Uterus (tissue), 4 donors: ENCODE results near the gene SPPL2C. TPM values are rescaled to one million over a fixed set of nuclear protein-coding genes. Genes with fewer than 3 reads are reported as not detected.

Source experiments
- DNase-seq, 2 donors: peaks; one replicate each; pipeline ENCODE4 v3.0.0-alpha.2; 2019 to 2020
- H3K27ac ChIP-seq, 2 donors: fragments of 200-600 bp; sonication (generic); 1 replicate in 1 of 2; 2 replicates in 1 of 2; pipeline ENCODE4 v1.5.1; 2016 to 2018
- H3K27me3 ChIP-seq, 2 donors: fragments of 200-600 bp; sonication (generic); one replicate each; pipeline ENCODE4 v1.5.1; 2018 to 2019; ENCODE audit warnings: control low read depth in 1 of 2
- H3K36me3 ChIP-seq, 2 donors: fragments of 200-600 bp; sonication (generic); one replicate each; pipeline ENCODE4 v1.5.1; 2019; ENCODE audit warnings: control low read depth in 1 of 2
- H3K4me1 ChIP-seq, 2 donors: fragments of 200-600 bp; sonication (generic); one replicate each; pipeline ENCODE4 v1.5.1; 2018 to 2019; ENCODE audit warnings: control low read depth in 1 of 2
- H3K4me3 ChIP-seq, 2 donors: fragments of 200-600 bp; sonication (generic); 1 replicate in 1 of 2; 2 replicates in 1 of 2; pipeline ENCODE4 v1.5.1; 2018 to 2019; ENCODE audit warnings: mild to moderate bottlenecking in 1 of 2
- H3K9me3 ChIP-seq, 2 donors: fragments of 200-600 bp; sonication (generic); one replicate each; pipeline ENCODE4 v1.5.1; 2019; ENCODE audit warnings: control low read depth in 1 of 2
- POLR2A ChIP-seq, 2 donors: fragments of 450-650 bp; IDR thresholded peaks; one replicate each; pipeline ENCODE4 v1.6.1; 2016; ENCODE audit warnings: antibody characterized with exemption in 2 of 2, mild to moderate bottlenecking in 1 of 2, moderate library complexity in 1 of 2
- intact Hi-C: fragments of 100-400 bp; cut with DNase I; formaldehyde crosslinking; loops from one replicate; pipeline ENCODE4 v1.15.1; 2023; ENCODE audit warnings: low total_unique reads
- total RNA-seq, 4 donors: library from RNA; depleted of rRNA in 3 of 4; stranded (reverse); fragments of >200 nt in 3 of 4; gene quantifications; one replicate each; pipeline versions ENCODE4 v1.1.0 to v1.2.4, GENCODE V29; 2014 to 2023
- TF ChIP-seq, protein P1 (sequence below), 4 experiments: fragments of 200-600 bp in 2 of 4; fragments of 450-650 bp in 2 of 4; sonication (generic) in 2 of 4; IDR thresholded peaks; one replicate each; pipeline ENCODE4 v1.5.1; 2016 to 2019; ENCODE audit warnings: antibody characterized with exemption in 4 of 4, mild to moderate bottlenecking in 2 of 4, moderate library complexity in 1 of 4
- donor health status: DM: yes; HTN: yes; CAD: no.

The SPPL2C gene
- total RNA-seq, 4 donors from 2014 or later = not detected

- no peak for DNase-seq
- Histone ChIP-seq H3K4me3 (no peak overlapping the region), H3K27ac (no peak overlapping the region), H3K36me3 (no peaks in the 10 kb centered on the region), H3K27me3 (no peaks in the 10 kb centered on the region), H3K9me3 (no peaks in the 10 kb centered on the region), H3K4me1 (no peaks in the 10 kb centered on the region)
- intact Hi-C loops = no loop called here
- TF ChIP-seq, protein P1, sequence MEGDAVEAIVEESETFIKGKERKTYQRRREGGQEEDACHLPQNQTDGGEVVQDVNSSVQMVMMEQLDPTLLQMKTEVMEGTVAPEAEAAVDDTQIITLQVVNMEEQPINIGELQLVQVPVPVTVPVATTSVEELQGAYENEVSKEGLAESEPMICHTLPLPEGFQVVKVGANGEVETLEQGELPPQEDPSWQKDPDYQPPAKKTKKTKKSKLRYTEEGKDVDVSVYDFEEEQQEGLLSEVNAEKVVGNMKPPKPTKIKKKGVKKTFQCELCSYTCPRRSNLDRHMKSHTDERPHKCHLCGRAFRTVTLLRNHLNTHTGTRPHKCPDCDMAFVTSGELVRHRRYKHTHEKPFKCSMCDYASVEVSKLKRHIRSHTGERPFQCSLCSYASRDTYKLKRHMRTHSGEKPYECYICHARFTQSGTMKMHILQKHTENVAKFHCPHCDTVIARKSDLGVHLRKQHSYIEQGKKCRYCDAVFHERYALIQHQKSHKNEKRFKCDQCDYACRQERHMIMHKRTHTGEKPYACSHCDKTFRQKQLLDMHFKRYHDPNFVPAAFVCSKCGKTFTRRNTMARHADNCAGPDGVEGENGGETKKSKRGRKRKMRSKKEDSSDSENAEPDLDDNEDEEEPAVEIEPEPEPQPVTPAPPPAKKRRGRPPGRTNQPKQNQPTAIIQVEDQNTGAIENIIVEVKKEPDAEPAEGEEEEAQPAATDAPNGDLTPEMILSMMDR (IDR thresholded peaks at IDR 0.05) = no peak
- TF ChIP-seq POLR2A (IDR thresholded peaks at IDR 0.05) = no peak
These were observed 20.2 kb upstream of the SPPL2C start for GRCh38 chr17:45824475-45824874.

DNA sequence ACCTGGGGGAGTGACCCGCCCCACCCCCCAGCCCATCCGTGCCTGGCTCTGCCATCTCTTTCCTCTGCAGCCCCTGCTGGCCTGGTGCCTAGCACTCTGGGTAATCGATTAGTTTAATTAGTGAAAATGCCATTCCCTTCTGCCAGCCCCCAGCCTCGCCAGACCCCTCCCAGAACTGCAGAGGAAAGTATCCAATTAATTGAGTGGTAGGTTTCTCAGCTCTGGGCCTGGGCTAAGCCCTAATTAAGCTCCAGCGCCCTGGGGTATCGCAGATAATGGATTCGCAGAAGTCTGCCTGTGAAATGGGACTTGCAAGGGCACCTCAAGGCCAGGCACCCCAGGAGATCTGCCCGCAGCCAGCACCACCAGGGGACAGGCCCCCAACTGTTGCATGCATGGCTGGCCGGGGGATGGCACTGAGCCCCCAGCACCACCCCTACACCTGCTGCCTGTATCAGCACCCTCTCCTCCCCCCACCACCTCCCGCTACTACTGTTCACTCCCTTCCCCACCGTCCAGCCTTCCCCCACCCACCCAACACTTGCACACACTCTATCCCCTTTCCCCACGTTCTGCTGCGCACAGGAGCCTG is 19.7 kb upstream of the SPPL2C start:
- Histone ChIP-seq H3K36me3 (no peaks in the 10 kb centered on the region), H3K9me3 (no peaks in the 10 kb centered on the region), H3K27me3 (no peaks in the 10 kb centered on the region), H3K27ac (no peak overlapping the region), H3K4me3 (no peak overlapping the region), H3K4me1 (no peaks in the 10 kb centered on the region)
- TF ChIP-seq, protein P1 (IDR thresholded peaks at IDR 0.05) = no peak
- no peak for TF ChIP-seq POLR2A (IDR thresholded peaks at IDR 0.05)
- intact Hi-C loops = no loop called here
- no peak for DNase-seq

DNA sequence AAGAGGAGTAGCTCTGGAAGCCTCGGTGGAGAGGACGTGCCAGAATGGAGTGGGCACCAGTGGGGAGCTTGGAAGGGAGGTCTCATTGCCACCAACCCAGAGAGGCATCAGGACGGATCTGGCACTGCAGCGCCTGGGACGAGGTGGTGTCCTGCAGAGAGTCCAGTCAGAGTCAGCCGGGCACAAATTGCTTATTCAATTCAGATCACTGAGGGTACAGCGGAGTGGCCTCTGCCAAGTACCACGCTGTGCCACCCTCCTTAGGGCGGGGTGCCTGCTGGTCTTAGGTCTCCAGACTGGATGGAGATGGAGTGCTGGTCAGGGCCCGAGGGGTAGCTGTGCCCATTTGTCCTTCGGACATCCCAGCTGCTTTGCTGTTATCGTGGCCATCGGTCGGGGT is 18.9 kb upstream of the SPPL2C start:
- Histone ChIP-seq H3K27ac (no peak overlapping the region), H3K27me3 (no peaks in the 10 kb centered on the region), H3K9me3 (no peaks in the 10 kb centered on the region), H3K36me3 (no peaks in the 10 kb centered on the region), H3K4me1 (no peaks in the 10 kb centered on the region), H3K4me3 (no peak overlapping the region)
- intact Hi-C loops = no loop called here
- TF ChIP-seq POLR2A (IDR thresholded peaks at IDR 0.05) = no peak
- TF ChIP-seq, protein P1 (IDR thresholded peaks at IDR 0.05) = no peak
- no peak for DNase-seq

DNA sequence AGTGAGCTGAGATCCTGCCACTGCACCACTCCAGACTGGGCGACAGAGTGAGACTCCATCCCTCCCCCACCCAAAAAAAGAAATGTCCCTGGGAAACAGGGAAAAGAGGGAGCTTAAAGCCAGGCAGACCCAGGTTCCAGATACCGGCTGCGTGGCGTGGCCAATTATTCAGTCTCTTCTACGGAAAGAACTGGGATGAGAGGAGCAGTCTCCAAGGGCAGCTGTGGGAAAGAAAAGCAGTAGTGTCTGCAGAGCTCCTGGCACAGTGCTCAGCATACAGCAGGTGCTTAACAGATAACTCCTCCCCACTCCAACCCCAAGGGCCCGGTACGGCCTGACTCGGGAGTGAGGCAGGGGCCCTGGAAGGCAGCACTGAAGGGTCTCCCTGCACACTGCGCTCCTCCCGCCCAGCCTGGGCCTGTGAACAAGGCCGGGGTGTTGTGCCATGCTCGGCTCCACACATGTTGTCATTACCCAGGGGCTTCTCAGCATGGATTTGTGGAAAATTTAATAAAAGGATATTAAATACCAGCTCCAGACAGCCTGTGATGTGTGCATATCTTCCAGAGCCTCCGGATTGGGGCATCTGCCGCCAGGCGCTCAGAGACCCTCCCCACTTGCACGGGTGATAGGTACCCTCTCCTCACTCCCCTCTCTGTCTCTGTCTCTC is 17.6 kb upstream of the SPPL2C start:
- Histone ChIP-seq H3K9me3 (no peaks in the 10 kb centered on the region), H3K4me1 (no peaks in the 10 kb centered on the region), H3K4me3 (no peak overlapping the region), H3K27ac (no peak overlapping the region), H3K36me3 (no peaks in the 10 kb centered on the region), H3K27me3 (no peaks in the 10 kb centered on the region)
- TF ChIP-seq, protein P1 (IDR thresholded peaks at IDR 0.05) = no peak
- TF ChIP-seq POLR2A (IDR thresholded peaks at IDR 0.05) = no peak
- DNase-seq = no peak
- intact Hi-C loops = no loop called here

DNA sequence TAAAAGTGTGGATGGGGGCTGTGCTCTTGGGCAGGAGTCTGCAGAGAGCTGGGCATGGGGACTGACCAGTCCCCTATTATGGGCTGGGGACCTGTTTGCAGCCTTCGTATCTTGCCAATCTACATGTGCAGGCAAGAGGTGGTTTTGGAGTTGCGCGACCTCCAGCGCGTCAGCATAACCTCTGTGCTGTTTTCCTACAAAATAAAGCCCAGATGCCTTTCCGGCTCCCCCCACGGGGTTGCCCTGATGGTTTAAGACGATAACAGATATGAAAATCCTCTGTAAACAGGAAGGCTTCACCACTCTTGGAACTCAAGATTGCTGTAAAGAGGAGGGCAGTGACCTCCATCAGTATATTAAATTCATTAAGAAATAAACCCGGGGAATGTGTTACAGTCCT is 16.5 kb upstream of the SPPL2C start:
- Histone ChIP-seq H3K4me3 (no peak overlapping the region), H3K27me3 (no peaks in the 10 kb centered on the region), H3K36me3 (no peaks in the 10 kb centered on the region), H3K27ac (no peak overlapping the region), H3K4me1 (no peaks in the 10 kb centered on the region), H3K9me3 (no peaks in the 10 kb centered on the region)
- no peak for TF ChIP-seq POLR2A (IDR thresholded peaks at IDR 0.05)
- TF ChIP-seq, protein P1 (IDR thresholded peaks at IDR 0.05) = no peak
- DNase-seq = no peak
- intact Hi-C loops = no loop called here
